22Rv1 (cell line): ENCODE data around the gene MAP3K21.

Source experiments
- ZFX ChIP-seq: fragments of 450-650 bp; IDR thresholded peaks from 2 replicates; pipeline ENCODE4 v1.6.1; 2017; ENCODE audit warnings: antibody characterized with exemption, borderline replicate concordance
- TF ChIP-seq, protein P1 (sequence below): fragments of 450-650 bp; IDR thresholded peaks from 2 replicates; pipeline ENCODE4 v1.5.1; 2017; ENCODE audit warnings: mild to moderate bottlenecking

DNA sequence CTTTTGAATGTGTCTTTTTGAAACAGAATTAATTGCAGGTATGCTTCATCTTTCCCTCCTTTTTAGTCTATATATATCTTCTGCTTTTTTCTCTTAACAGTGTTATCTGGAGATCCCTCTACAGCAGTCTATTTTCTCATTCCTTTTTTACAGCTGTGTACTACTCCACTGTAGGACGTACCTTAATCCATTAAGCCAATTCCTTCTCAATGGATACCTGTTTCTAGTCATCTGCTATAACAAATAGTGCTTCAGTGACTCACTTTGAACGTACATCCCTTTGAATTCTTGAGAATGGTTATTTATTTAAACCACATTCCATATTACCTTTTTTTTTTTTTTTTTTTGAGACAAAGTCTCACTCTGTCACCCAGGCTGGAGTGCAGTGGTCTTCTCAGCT is 47.6 kb upstream of the MAP3K21 start:
- TF ChIP-seq, protein P1, sequence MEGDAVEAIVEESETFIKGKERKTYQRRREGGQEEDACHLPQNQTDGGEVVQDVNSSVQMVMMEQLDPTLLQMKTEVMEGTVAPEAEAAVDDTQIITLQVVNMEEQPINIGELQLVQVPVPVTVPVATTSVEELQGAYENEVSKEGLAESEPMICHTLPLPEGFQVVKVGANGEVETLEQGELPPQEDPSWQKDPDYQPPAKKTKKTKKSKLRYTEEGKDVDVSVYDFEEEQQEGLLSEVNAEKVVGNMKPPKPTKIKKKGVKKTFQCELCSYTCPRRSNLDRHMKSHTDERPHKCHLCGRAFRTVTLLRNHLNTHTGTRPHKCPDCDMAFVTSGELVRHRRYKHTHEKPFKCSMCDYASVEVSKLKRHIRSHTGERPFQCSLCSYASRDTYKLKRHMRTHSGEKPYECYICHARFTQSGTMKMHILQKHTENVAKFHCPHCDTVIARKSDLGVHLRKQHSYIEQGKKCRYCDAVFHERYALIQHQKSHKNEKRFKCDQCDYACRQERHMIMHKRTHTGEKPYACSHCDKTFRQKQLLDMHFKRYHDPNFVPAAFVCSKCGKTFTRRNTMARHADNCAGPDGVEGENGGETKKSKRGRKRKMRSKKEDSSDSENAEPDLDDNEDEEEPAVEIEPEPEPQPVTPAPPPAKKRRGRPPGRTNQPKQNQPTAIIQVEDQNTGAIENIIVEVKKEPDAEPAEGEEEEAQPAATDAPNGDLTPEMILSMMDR: no peak
- TF ChIP-seq ZFX: no peak
